SK-N-SH (cell line): ENCODE results near the gene PDGFC. TPM values are rescaled to one million over a fixed set of nuclear protein-coding genes. Genes with fewer than 3 reads are reported as not detected.

Source experiments
- CTCF ChIA-PET: fragments of 300-600, 350-600 bp; formaldehyde crosslinking; extraction: SDS; loops from one replicate; lab custom pipeline; 2021; lab: Yijun Ruan, JAX
- POLR2A ChIA-PET: fragments of 350-600 bp; sonication (Branson Sonifier 250); formaldehyde crosslinking; extraction: SDS; loops from one replicate; lab custom pipeline; 2020; ENCODE audit warnings: antibody characterized with exemption, inconsistent platforms; lab: Yijun Ruan, JAX
- DNase-seq: peaks from one replicate; pipeline ENCODE4 v3.0.0; 2012
- H2AFZ ChIP-seq: fragments of 200-600 bp; sonication (generic); 2 replicates; pipeline ENCODE4 v1.8.1; 2016; ENCODE audit warnings: antibody characterized with exemption, mild to moderate bottlenecking, low read depth
- H3F3A ChIP-seq: fragments of 200-600 bp; sonication (generic); replicated peaks from 2 replicates; pipeline ENCODE3; 2016; ENCODE audit warnings: antibody characterized with exemption, mild to moderate bottlenecking; ENCODE audit not compliant: insufficient read depth
- H3K27ac ChIP-seq, 2 experiments: fragments of 200-500 bp in 1 of 2; fragments of 200-600 bp in 1 of 2; sonication (Bioruptor generic) in 1 of 2; sonication (generic), shearing (Covaris generic) in 1 of 2; 2 replicates each; pipeline versions ENCODE4 v1.5.1 to v1.6.1; 2014 to 2016; ENCODE audit warnings: low read depth in 2 of 2, inconsistent platforms in 1 of 2, low read length in 1 of 2, mild to moderate bottlenecking in 1 of 2, mixed read lengths in 1 of 2
- H3K27me3 ChIP-seq: fragments of 200-600 bp; sonication (generic), shearing (Covaris generic); 2 replicates; pipeline ENCODE4 v1.6.1; 2016; ENCODE audit warnings: mixed run types; ENCODE audit not compliant: insufficient read depth
- H3K36me3 ChIP-seq, 2 experiments: fragments of 200-500 bp in 1 of 2; fragments of 200-600 bp in 1 of 2; sonication (Bioruptor generic) in 1 of 2; sonication (generic) in 1 of 2; replicated peaks in 1 of 2; 2 replicates each; pipeline versions ENCODE3 to v1.5.1; 2014 to 2016; ENCODE audit warnings: low read length in 1 of 2, mild to moderate bottlenecking in 1 of 2; ENCODE audit not compliant: insufficient read depth in 2 of 2, control insufficient read depth in 1 of 2
- H3K4me1 ChIP-seq, 2 experiments: fragments of 200-500 bp in 1 of 2; fragments of 200-600 bp in 1 of 2; sonication (Bioruptor generic) in 1 of 2; sonication (generic), shearing (Covaris generic) in 1 of 2; 2 replicates each; pipeline versions ENCODE4 v1.5.1 to v1.6.1; 2014 to 2016; ENCODE audit warnings: low read depth in 1 of 2, low read length in 1 of 2, mixed run types in 1 of 2; ENCODE audit not compliant: insufficient read depth in 2 of 2, control insufficient read depth in 1 of 2
- H3K4me2 ChIP-seq: fragments of 200-600 bp; sonication (generic), shearing (Covaris generic); 2 replicates; pipeline ENCODE4 v1.6.1; 2017; ENCODE audit warnings: mixed run types
- H3K4me3 ChIP-seq, 2 experiments: fragments of 200-500 bp in 1 of 2; fragments of 200-600 bp in 1 of 2; sonication (Bioruptor generic) in 1 of 2; sonication (generic), shearing (Covaris generic) in 1 of 2; 2 replicates each; pipeline versions ENCODE4 v1.5.1 to v1.8.1; 2014 to 2016; ENCODE audit warnings: low read depth in 2 of 2, inconsistent platforms in 1 of 2, low read length in 1 of 2, mild to moderate bottlenecking in 1 of 2, mixed read lengths in 1 of 2, moderate library complexity in 1 of 2
- H3K79me2 ChIP-seq: fragments of 200-600 bp; sonication (generic); 2 replicates; pipeline ENCODE4 v1.8.1; 2017; ENCODE audit warnings: mild to moderate bottlenecking; ENCODE audit not compliant: insufficient read depth
- H3K9ac ChIP-seq: fragments of 200-600 bp; sonication (generic); 2 replicates; pipeline ENCODE4 v1.6.1; 2017; ENCODE audit warnings: mixed run types
- H3K9me2 ChIP-seq: fragments of 200-600 bp; sonication (generic); 2 replicates; pipeline ENCODE4 v1.6.1; 2017; ENCODE audit warnings: mixed run types
- H3K9me3 ChIP-seq: fragments of 200-600 bp; sonication (generic); 2 replicates; pipeline ENCODE4 v1.6.1; 2017; ENCODE audit warnings: mixed run types, mild to moderate bottlenecking, moderate library complexity
- H4K20me1 ChIP-seq: fragments of 200-600 bp; sonication (generic); 2 replicates; pipeline ENCODE4 v1.6.1; 2017; ENCODE audit warnings: mild to moderate bottlenecking, mixed run types; ENCODE audit not compliant: insufficient read depth
- CHD2 ChIP-seq: fragments of 150-350 bp; IDR thresholded peaks from 2 replicates; pipeline ENCODE4 v1.6.1; 2018; ENCODE audit warnings: low read length; ENCODE audit not compliant: partially characterized antibody
- CTCF ChIP-seq: fragments of 200-600 bp; sonication (generic); IDR thresholded peaks from 2 replicates; pipeline ENCODE4 v1.6.1; 2017; ENCODE audit warnings: antibody characterized with exemption, mild to moderate bottlenecking, moderate library complexity
- ELF1 ChIP-seq: IDR thresholded peaks from 2 replicates; pipeline ENCODE4 v1.4.0; 2012
- EP300 ChIP-seq, 2 experiments: IDR thresholded peaks; 2 replicates each; pipeline versions ENCODE4 v1.4.0 to v1.6.1; 2012; ENCODE audit warnings: borderline replicate concordance in 1 of 2, low read depth in 1 of 2, low read length in 1 of 2
- GABPA ChIP-seq: IDR thresholded peaks from 2 replicates; pipeline ENCODE4 v1.4.0; 2012; ENCODE audit warnings: low read depth, mild to moderate bottlenecking
- JUND ChIP-seq: IDR thresholded peaks from 2 replicates; pipeline ENCODE4 v1.4.0; 2012
- MEF2A ChIP-seq: IDR thresholded peaks from 2 replicates; pipeline ENCODE4 v1.4.0; 2012; ENCODE audit warnings: low read depth, borderline replicate concordance
- NFIC ChIP-seq: IDR thresholded peaks from 2 replicates; pipeline ENCODE4 v1.4.0; 2012; ENCODE audit warnings: borderline replicate concordance
- NRF1 ChIP-seq: IDR thresholded peaks from 2 replicates; pipeline ENCODE4 v1.6.1; 2012; ENCODE audit warnings: low read depth, mild to moderate bottlenecking, low read length
- POLR2AphosphoS5 ChIP-seq: IDR thresholded peaks from 2 replicates; pipeline ENCODE4 v1.6.1; 2012; ENCODE audit warnings: low read depth, low read length
- RCOR1 ChIP-seq: fragments of 150-350 bp; IDR thresholded peaks from 2 replicates; pipeline ENCODE4 v1.6.1; 2017; ENCODE audit warnings: antibody characterized with exemption, low read length
- RXRA ChIP-seq: IDR thresholded peaks from 2 replicates; pipeline ENCODE4 v1.4.0; 2012; ENCODE audit warnings: low read depth, mild to moderate bottlenecking, borderline replicate concordance
- SIN3A ChIP-seq: IDR thresholded peaks from 2 replicates; pipeline ENCODE4 v1.6.1; 2012; ENCODE audit warnings: low read depth, mild to moderate bottlenecking, low read length, moderate library complexity, borderline replicate concordance
- SMC3 ChIP-seq: IDR thresholded peaks from 2 replicates; pipeline ENCODE4 v1.6.1; 2012; ENCODE audit warnings: low read depth, low read length, improper control_type of control experiment
- TAF1 ChIP-seq: IDR thresholded peaks from 2 replicates; pipeline ENCODE4 v1.6.1; 2012; ENCODE audit warnings: low read depth, mild to moderate bottlenecking, low read length, moderate library complexity, borderline replicate concordance
- TEAD4 ChIP-seq: IDR thresholded peaks from 2 replicates; pipeline ENCODE4 v1.4.0; 2012; ENCODE audit warnings: mild to moderate bottlenecking, borderline replicate concordance; ENCODE audit not compliant: insufficient read depth
- YY1 ChIP-seq: IDR thresholded peaks from 2 replicates; pipeline ENCODE4 v1.4.0; 2012; ENCODE audit warnings: low read depth, mild to moderate bottlenecking
- ZBTB33 ChIP-seq: IDR thresholded peaks from 2 replicates; pipeline ENCODE4 v1.4.0; 2012; ENCODE audit warnings: low read depth, borderline replicate concordance
- WGBS: methylation state at CpG from one replicate; pipeline ENCODE4 v1.1.6; 2017; ENCODE audit warnings: low lambda C conversion rate; 5-methylcytosine and 5-hydroxymethylcytosine counted together
- polyA plus RNA-seq, 3 experiments: library from polyadenylated mRNA; depleted of rRNA; stranded (reverse); fragments of >200 nt; gene quantifications; 2 replicates each; pipeline ENCODE4 v1.2.3, GENCODE V29; 2012

PDGFC gene
- polyA plus RNA-seq, 1 of the 3 experiments (the other 2 are of a cell fraction), result 29.8 TPM

GRCh38 chr4:156888762-156889161, 82.8 kb downstream of the PDGFC start:
- POLR2A ChIA-PET, result no interaction called here
- H3K4me2 ChIP-seq, result no peak overlapping the region
- H3K79me2 ChIP-seq, result peaks cover 93% of the 10 kb centered on the region
- peaks cover 0 to 12% of the 10 kb centered on the region in 2 experiments for H3K36me3 ChIP-seq
- no peak overlapping the region for H2AFZ ChIP-seq
- CTCF ChIA-PET, result no interaction called here
- H3F3A ChIP-seq, result peaks cover 34% of the 10 kb centered on the region
- peak overlapping the region in 1 of 2 experiments; percentile 41; a peak in 2 of 4 replicates for H3K27ac ChIP-seq
- H3K4me3 ChIP-seq, result no peak overlapping the region
- H3K27me3 ChIP-seq, result no peaks in the 10 kb centered on the region
- H3K9me2 ChIP-seq, result no peaks in the 10 kb centered on the region
- TF ChIP-seq SMC3 (no peak), POLR2AphosphoS5 (no peak), YY1 (no peak), ZBTB33 (no peak), MEF2A (no peak), SIN3A (no peak), RCOR1 (no peak), JUND (no peak), ELF1 (no peak), GABPA (no peak), EP300 (IDR thresholded peaks at IDR 0.05; ENCODE audit: borderline replicate concordance in 1 of 2, low read depth in 1 of 2, low read length in 1 of 2) (no peak), CHD2 (no peak), TEAD4 (no peak), CTCF (no peak), NRF1 (no peak), TAF1 (no peak), RXRA (no peak), NFIC (no peak)
- TF ChIP-seq, all 33 proteins: peak for 0
- no peak for DNase-seq
- Histone ChIP-seq H3K4me1 (peaks cover 0 to 24% of the 10 kb centered on the region in 2 experiments; a peak in 1 of 4 replicates), H3K9me3 (peaks cover 7% of the 10 kb centered on the region; the same call in 1 of the 2 replicates), H4K20me1 (no peaks in the 10 kb centered on the region), H3K9ac (no peak overlapping the region)
- WGBS, result 80% methylated on average over 3 of the region's 3 CpGs
